Fibroblast of lung (primary cell): ENCODE measurements around the gene PWWP2B. TPM values are rescaled to one million over a fixed set of nuclear protein-coding genes. Genes with fewer than 3 reads are reported as not detected.

ENCODE experiments used
- DNase-seq, 2 donors: peaks; one replicate each; pipeline versions ENCODE4 v3.0.0 to v3.0.0-alpha.2; 2010; ENCODE audit warnings: low read depth in 2 of 2
- H2AFZ ChIP-seq: 2 replicates; pipeline ENCODE4 v1.5.1; 2012; ENCODE audit warnings: low read length, control low read depth, inconsistent platforms
- H3K27ac ChIP-seq: 2 replicates; pipeline ENCODE4 v1.5.1; 2011; ENCODE audit warnings: low read length, control low read depth; ENCODE audit not compliant: insufficient read depth
- H3K27me3 ChIP-seq: 2 replicates; pipeline ENCODE4 v1.5.1; 2011; ENCODE audit warnings: mild to moderate bottlenecking, low read length; ENCODE audit not compliant: control insufficient read depth, insufficient read depth
- H3K36me3 ChIP-seq: 2 replicates; pipeline ENCODE4 v1.5.1; 2011; ENCODE audit warnings: low read length; ENCODE audit not compliant: control insufficient read depth, insufficient read depth
- H3K4me1 ChIP-seq: 2 replicates; pipeline ENCODE4 v1.5.1; 2011; ENCODE audit warnings: low read length; ENCODE audit not compliant: control insufficient read depth, insufficient read depth; ENCODE audit errors: extremely low read depth
- H3K4me2 ChIP-seq: 2 replicates; pipeline ENCODE4 v1.5.1; 2011; ENCODE audit warnings: low read length, control low read depth; ENCODE audit not compliant: insufficient read depth; ENCODE audit errors: extremely low read depth
- H3K4me3 ChIP-seq, 4 experiments: fragments of 200-600 bp in 1 of 4; sonication (generic) in 1 of 4; replicated peaks in 1 of 4; 2 replicates each; pipeline ENCODE4 v1.5.1; 2011 to 2016; ENCODE audit warnings: low read length in 4 of 4, low read depth in 3 of 4, mild to moderate bottlenecking in 3 of 4, control low read depth in 2 of 4, inconsistent platforms in 1 of 4, mixed read lengths in 1 of 4; ENCODE audit not compliant: insufficient read depth in 1 of 4; ENCODE audit errors: control extremely low read depth in 1 of 4
- H3K79me2 ChIP-seq: 2 replicates; pipeline ENCODE4 v1.5.1; 2012; ENCODE audit warnings: mild to moderate bottlenecking, low read length, inconsistent platforms; ENCODE audit not compliant: control insufficient read depth, insufficient read depth
- H3K9ac ChIP-seq: 2 replicates; pipeline ENCODE4 v1.5.1; 2011; ENCODE audit warnings: mild to moderate bottlenecking, low read length, control low read depth; ENCODE audit not compliant: insufficient read depth
- H3K9me3 ChIP-seq: 2 replicates; pipeline ENCODE4 v1.5.1; 2012; ENCODE audit warnings: low read depth, low read length; ENCODE audit not compliant: control insufficient read depth, insufficient read depth
- H4K20me1 ChIP-seq: 2 replicates; pipeline ENCODE4 v1.5.1; 2011; ENCODE audit warnings: low read length; ENCODE audit not compliant: control insufficient read depth, insufficient read depth; ENCODE audit errors: extremely low read depth
- CTCF ChIP-seq, 2 donors: IDR thresholded peaks in 1 of 2; conservative IDR thresholded peaks in 1 of 2; 1 replicate in 1 of 2; 2 replicates in 1 of 2; pipeline ENCODE4 v1.5.1; 2011 to 2012; ENCODE audit warnings: low read length in 2 of 2, control low read depth in 1 of 2, inconsistent platforms in 1 of 2, low read depth in 1 of 2, mild to moderate bottlenecking in 1 of 2
- EZH2 ChIP-seq: IDR thresholded peaks from 2 replicates; pipeline ENCODE4 v1.5.1; 2012; ENCODE audit warnings: low read length, control low read depth, mild to moderate bottlenecking; ENCODE audit errors: missing control alignments
- polyA plus RNA-seq, 2 donors: library from polyadenylated mRNA; depleted of rRNA in 1 of 2; stranded (reverse) in 1 of 2; unstranded in 1 of 2; fragments of >200 nt; gene quantifications; 2 replicates each; pipeline ENCODE4 v1.2.1, GENCODE V29; 2011 to 2012; ENCODE audit warnings: missing spikeins in 1 of 2
- total RNA-seq: library from RNA; depleted of rRNA; stranded (reverse); fragments of >200 nt; gene quantifications from 2 replicates; pipeline ENCODE4 v1.2.1, GENCODE V29; 2014

The PWWP2B gene
- total and polyA plus RNA-seq, 2 donors (not counting 1 experiment from before 2014, with no cell fraction given): 1.5 to 15.9 TPM

DNA sequence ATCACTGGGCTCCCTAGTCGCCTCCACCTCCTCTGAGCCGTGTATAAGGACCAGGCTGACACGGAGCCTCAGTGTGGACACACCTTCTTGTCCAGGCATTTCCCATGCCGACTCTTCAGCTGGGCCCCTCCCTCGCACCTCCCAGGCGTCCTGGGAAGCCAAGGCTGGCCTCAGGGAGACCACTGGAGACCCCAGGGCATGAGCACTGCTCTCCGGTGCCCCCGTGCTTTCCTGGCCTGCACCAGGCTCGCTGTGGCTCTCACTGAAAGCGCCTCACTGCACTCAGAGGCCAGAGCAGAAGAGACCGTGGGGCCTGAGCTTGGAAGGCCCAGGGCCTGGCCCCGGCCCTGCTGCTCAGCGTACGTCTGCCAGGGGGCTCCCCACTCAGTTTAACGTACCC lies 33.6 kb upstream of the PWWP2B start:
- H2AFZ ChIP-seq: no peak overlapping the region
- TF ChIP-seq EZH2: no peak
- TF ChIP-seq CTCF (conservative IDR thresholded peaks at IDR 0.05 in 1 of 2, IDR thresholded peaks at IDR 0.05 in 1 of 2; ENCODE audit: low read depth in 1 of 2, low read length in 2 of 2): no peak
- H3K9ac ChIP-seq: no peak overlapping the region
- no peaks in the 10 kb centered on the region for H3K4me1 ChIP-seq
- no peaks in the 10 kb centered on the region for H3K27me3 ChIP-seq
- H3K4me3 ChIP-seq: no peak overlapping the region
- no peak overlapping the region for H3K4me2 ChIP-seq
- no peaks in the 10 kb centered on the region for H4K20me1 ChIP-seq
- no peaks in the 10 kb centered on the region for H3K9me3 ChIP-seq
- peaks cover 6% of the 10 kb centered on the region for H3K36me3 ChIP-seq
- no peak overlapping the region for H3K27ac ChIP-seq
- H3K79me2 ChIP-seq: no peaks in the 10 kb centered on the region
- DNase-seq: no peak

DNA sequence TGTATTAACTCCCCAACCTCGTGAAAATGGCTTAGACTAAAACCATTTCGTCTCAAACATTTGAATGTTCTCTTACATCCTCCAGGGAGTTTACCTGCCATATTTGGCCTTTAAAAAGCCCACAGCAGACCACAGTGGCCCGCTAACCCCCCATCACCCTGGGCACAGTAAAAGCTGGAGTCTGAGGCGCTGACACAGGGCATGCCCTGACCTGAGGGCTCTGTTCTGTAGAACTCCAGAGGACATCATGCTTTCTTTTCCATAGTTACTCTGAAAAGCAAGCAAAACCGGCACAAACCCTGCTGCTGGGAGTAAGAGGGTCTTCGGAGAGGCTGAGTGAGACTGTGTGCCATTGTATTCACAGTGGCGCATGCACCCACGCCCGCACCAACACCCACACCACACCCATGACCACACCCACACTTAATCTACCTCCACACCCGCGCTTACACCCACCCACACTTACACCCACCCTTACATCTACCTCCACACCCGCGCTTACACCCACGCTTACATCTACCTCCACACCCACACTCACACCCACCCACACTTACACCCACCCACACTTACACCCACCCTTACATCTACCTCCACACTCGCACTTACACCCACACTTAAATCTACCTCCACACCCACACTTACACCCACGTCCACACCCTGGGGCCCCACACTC lies 32.9 kb upstream of the PWWP2B start:
- no peak overlapping the region for H3K4me2 ChIP-seq
- no peak overlapping the region for H3K4me3 ChIP-seq
- no peaks in the 10 kb centered on the region for H3K9me3 ChIP-seq
- no peak overlapping the region for H3K27ac ChIP-seq
- peaks cover 6% of the 10 kb centered on the region for H3K36me3 ChIP-seq
- TF ChIP-seq CTCF (conservative IDR thresholded peaks at IDR 0.05 in 1 of 2, IDR thresholded peaks at IDR 0.05 in 1 of 2; ENCODE audit: low read depth in 1 of 2, low read length in 2 of 2) (no peak), EZH2 (no peak)
- H3K9ac ChIP-seq: no peak overlapping the region
- H3K4me1 ChIP-seq: no peaks in the 10 kb centered on the region
- H3K27me3 ChIP-seq: no peaks in the 10 kb centered on the region
- H2AFZ ChIP-seq: no peak overlapping the region
- H4K20me1 ChIP-seq: no peaks in the 10 kb centered on the region
- no peaks in the 10 kb centered on the region for H3K79me2 ChIP-seq
- peak in 1 of 2 donors; percentile 61 for DNase-seq

DNA sequence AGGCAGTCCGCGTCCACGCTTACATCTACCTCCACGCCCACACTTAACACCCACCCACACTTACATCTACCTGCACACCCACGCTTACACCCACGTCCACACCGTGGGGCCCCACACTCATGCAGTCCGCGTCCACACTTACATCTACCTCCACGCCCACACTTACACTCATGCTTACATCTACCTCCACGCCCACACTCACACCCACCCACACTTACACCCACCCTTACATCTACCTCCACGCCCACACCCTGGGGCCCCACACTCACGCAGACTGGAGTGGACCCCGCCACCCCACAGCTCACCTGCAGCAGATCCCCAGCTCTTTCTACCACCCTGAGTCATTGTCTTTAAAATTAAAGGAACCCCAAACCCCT lies 32.4 kb upstream of the PWWP2B start:
- Histone ChIP-seq H3K4me2 (no peak overlapping the region), H4K20me1 (no peaks in the 10 kb centered on the region), H3K27me3 (no peaks in the 10 kb centered on the region), H3K4me3 (no peak overlapping the region), H3K4me1 (no peaks in the 10 kb centered on the region), H3K79me2 (no peaks in the 10 kb centered on the region), H3K27ac (no peak overlapping the region), H3K36me3 (peaks cover 6% of the 10 kb centered on the region), H3K9ac (no peak overlapping the region), H2AFZ (no peak overlapping the region), H3K9me3 (no peaks in the 10 kb centered on the region)
- peak in 1 of 2 donors; percentile 41 for DNase-seq
- TF ChIP-seq EZH2 (no peak), CTCF (conservative IDR thresholded peaks at IDR 0.05 in 1 of 2, IDR thresholded peaks at IDR 0.05 in 1 of 2; ENCODE audit: low read depth in 1 of 2, low read length in 2 of 2) (no peak)
